Glomerular visceral epithelial cell (primary cell): ENCODE results near the gene FCSK.
"Not testable (repeated sequence)": the region's sequence is repeated elsewhere in the genome, so short reads cannot be mapped to it uniquely, and the experiment has no call there.

Experiments
- DNase-seq: peaks from one replicate; pipeline ENCODE4 v3.0.0-alpha.2; 2016; ENCODE audit errors: extremely low spot score

The FCSK gene

GRCh38 chr16:70430667-70431536, 23.5 kb upstream of the FCSK start:
- no peak for DNase-seq

GRCh38 chr16:70432356-70432722, 22.1 kb upstream of the FCSK start:
- no peak for DNase-seq

GRCh38 chr16:70432723-70433457, 21.5 kb upstream of the FCSK start:
- peak; percentile 52 for DNase-seq

GRCh38 chr16:70433458-70434103, 20.8 kb upstream of the FCSK start:
- DNase-seq, result peak; percentile 60

GRCh38 chr16:70434484-70435260, 19.7 kb upstream of the FCSK start:
- no peak for DNase-seq

GRCh38 chr16:70437017-70437581, 17.3 kb upstream of the FCSK start:
- DNase-seq, result peak; percentile 54

GRCh38 chr16:70437582-70438557, 16.5 kb upstream of the FCSK start:
- peak; percentile 38 for DNase-seq

- no peak for DNase-seq
These were observed 15.8 kb upstream of the FCSK start for GRCh38 chr16:70438585-70438968.

GRCh38 chr16:70438969-70439862, 15.2 kb upstream of the FCSK start, which contains the start of gene ST3GAL2:
Gene ST3GAL2, minus strand, starts transcription at chr16:70439100. Its CDS starts 40,570 bp downstream, at chr16:70398530.
- DNase-seq, result peak; percentile 93

GRCh38 chr16:70440009-70440692, 14.2 kb upstream of the FCSK start:
- no peak for DNase-seq

GRCh38 chr16:70441406-70441990, 12.9 kb upstream of the FCSK start:
- no peak for DNase-seq

GRCh38 chr16:70442344-70442743, 12.1 kb upstream of the FCSK start:
- no peak for DNase-seq

GRCh38 chr16:70444249-70445063, 9.9 kb upstream of the FCSK start:
- DNase-seq, result no peak

- no peak for DNase-seq
These were observed 6.3 kb upstream of the FCSK start for GRCh38 chr16:70448075-70448474.

- not testable (repeated sequence) for DNase-seq
These were observed 4.0 kb upstream of the FCSK start for GRCh38 chr16:70450142-70451003.

- DNase-seq, result not testable (repeated sequence)
These were observed 3.4 kb upstream of the FCSK start for GRCh38 chr16:70451004-70451340.
